ENCODE results near the gene CLRN2.

DNA sequence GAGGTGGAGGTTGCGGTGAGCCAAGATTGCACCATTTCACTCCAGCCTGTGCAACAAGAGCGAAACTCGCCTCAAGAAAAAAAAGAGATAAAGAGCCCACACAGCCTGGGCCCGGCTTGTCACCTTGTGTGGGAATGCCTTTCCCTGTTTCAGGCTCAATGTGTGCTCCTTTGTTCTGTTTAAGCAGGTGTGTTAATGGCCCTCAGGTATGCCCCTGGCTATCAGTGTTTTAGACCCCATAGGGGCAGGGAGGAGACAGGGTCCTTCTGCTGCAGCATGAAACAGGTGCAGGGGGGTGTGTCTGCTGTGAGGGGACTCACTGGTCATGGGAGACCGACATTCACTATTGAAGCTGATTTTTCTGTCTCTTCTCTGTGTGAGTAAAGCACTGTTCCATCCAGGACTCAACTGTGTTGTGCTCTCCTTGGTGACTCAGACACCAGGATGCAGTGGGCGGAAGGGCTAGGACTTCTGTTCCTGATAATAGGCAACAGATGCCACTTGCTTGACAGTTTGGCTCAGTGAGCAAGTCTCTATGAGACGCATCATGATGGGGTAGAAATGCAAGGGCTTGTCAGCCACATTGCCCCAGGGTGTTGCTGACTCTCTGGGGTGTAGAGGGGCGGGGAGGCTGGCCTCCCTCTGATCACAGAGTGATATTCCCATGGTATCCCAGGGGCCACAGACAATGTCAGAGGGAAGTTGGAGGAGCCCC is 46.4 kb downstream of the CLRN2 start:
- TF ChIP-seq, protein P1, sequence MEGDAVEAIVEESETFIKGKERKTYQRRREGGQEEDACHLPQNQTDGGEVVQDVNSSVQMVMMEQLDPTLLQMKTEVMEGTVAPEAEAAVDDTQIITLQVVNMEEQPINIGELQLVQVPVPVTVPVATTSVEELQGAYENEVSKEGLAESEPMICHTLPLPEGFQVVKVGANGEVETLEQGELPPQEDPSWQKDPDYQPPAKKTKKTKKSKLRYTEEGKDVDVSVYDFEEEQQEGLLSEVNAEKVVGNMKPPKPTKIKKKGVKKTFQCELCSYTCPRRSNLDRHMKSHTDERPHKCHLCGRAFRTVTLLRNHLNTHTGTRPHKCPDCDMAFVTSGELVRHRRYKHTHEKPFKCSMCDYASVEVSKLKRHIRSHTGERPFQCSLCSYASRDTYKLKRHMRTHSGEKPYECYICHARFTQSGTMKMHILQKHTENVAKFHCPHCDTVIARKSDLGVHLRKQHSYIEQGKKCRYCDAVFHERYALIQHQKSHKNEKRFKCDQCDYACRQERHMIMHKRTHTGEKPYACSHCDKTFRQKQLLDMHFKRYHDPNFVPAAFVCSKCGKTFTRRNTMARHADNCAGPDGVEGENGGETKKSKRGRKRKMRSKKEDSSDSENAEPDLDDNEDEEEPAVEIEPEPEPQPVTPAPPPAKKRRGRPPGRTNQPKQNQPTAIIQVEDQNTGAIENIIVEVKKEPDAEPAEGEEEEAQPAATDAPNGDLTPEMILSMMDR (conservative IDR thresholded peaks at IDR 0.05; ENCODE audit: low read length) = no peak
- no peak for TF ChIP-seq EZH2phosphoT487 (IDR thresholded peaks at IDR 0.05; ENCODE audit: borderline replicate concordance, low read depth, low read length)
